Caco-2 (cell line): ENCODE results near the gene TMTC2. TPM values are rescaled to one million over a fixed set of nuclear protein-coding genes. Genes with fewer than 3 reads are reported as not detected.

ENCODE experiments used
- BruUV-seq: library from RNA; stranded (reverse); fragments of 400-500 nt; replicated peaks from 2 replicates; lab custom pipeline; 2021; lab: Mats Ljungman, UMichigan
- CTCF ChIA-PET: fragments of 300-600 bp; sonication (Branson Sonifier 250); formaldehyde crosslinking; loops from one replicate; lab custom pipeline; 2022; ENCODE audit warnings: antibody characterized with exemption; lab: Charles Lee
- POLR2A ChIA-PET: fragments of 300-600 bp; sonication (Branson Sonifier 250); formaldehyde crosslinking; loops from one replicate; lab custom pipeline; 2022; ENCODE audit warnings: antibody characterized with exemption; lab: Charles Lee
- DNase-seq, 2 experiments: peaks; one replicate each; pipeline versions ENCODE4 v3.0.0 to v3.0.0-alpha.2; 2020 to 2022
- H3K27me3 ChIP-seq: replicated peaks from 2 replicates; pipeline ENCODE4 v1.6.0; 2011; ENCODE audit warnings: low read length; ENCODE audit not compliant: control insufficient read depth, insufficient read depth
- H3K36me3 ChIP-seq: 2 replicates; pipeline ENCODE4 v1.5.1; 2011; ENCODE audit warnings: low read length; ENCODE audit not compliant: control insufficient read depth, insufficient read depth
- H3K4me1 ChIP-seq: fragments of 250-450 bp; sonication (Bioruptor Pico); 2 replicates; pipeline ENCODE4 v1.5.1; 2020; ENCODE audit warnings: mild to moderate bottlenecking
- H3K4me3 ChIP-seq: 2 replicates; pipeline ENCODE4 v1.5.1; 2011; ENCODE audit warnings: low read depth, mild to moderate bottlenecking, control low read depth, low read length
- H3K9me3 ChIP-seq: fragments of 250-450 bp; sonication (Bioruptor Pico); 2 replicates; pipeline ENCODE4 v1.5.1; 2020; ENCODE audit warnings: mild to moderate bottlenecking, moderate library complexity
- H3K27ac Mint-ChIP-seq: one replicate; pipeline ENCODE4 v1.8.0; 2022; ENCODE audit warnings: mixed read lengths; ENCODE audit not compliant: unreplicated experiment
- H3K27me3 Mint-ChIP-seq: one replicate; pipeline ENCODE4 v1.8.0; 2022; ENCODE audit warnings: mixed read lengths; ENCODE audit not compliant: insufficient read depth, unreplicated experiment
- H3K36me3 Mint-ChIP-seq: one replicate; pipeline ENCODE4 v1.8.0; 2022; ENCODE audit warnings: mild to moderate bottlenecking, mixed read lengths; ENCODE audit not compliant: insufficient read depth, unreplicated experiment
- H3K4me1 Mint-ChIP-seq: one replicate; pipeline ENCODE4 v1.8.0; 2022; ENCODE audit warnings: low read depth, mixed read lengths; ENCODE audit not compliant: unreplicated experiment
- H3K4me3 Mint-ChIP-seq: one replicate; pipeline ENCODE4 v1.8.0; 2022; ENCODE audit warnings: mild to moderate bottlenecking, moderate library complexity, mixed read lengths; ENCODE audit not compliant: unreplicated experiment
- H3K9me3 Mint-ChIP-seq: one replicate; pipeline ENCODE4 v1.8.0; 2022; ENCODE audit warnings: mixed read lengths; ENCODE audit not compliant: unreplicated experiment
- intact Hi-C: fragments of 100-400 bp; cut with micrococcal nuclease; formaldehyde crosslinking; loops from one replicate; pipeline ENCODE4 v1.10.0; 2022; ENCODE audit not compliant: unreplicated experiment
- total RNA-seq: library from RNA; stranded (reverse); gene quantifications from 2 replicates; pipeline ENCODE4 v1.2.3, GENCODE V29; 2022
- TF ChIP-seq, protein P1 (sequence below), 2 experiments: fragments of 200-600 bp in 1 of 2; IDR thresholded peaks; 1 replicate in 1 of 2; 2 replicates in 1 of 2; pipeline versions ENCODE4 v1.5.1 to v1.8.0; 2011 to 2022; ENCODE audit warnings: antibody characterized with exemption in 1 of 2, control low read depth in 1 of 2, inconsistent platforms in 1 of 2, low read depth in 1 of 2, low read length in 1 of 2, mild to moderate bottlenecking in 1 of 2, moderate library complexity in 1 of 2; ENCODE audit not compliant: insufficient read depth in 1 of 2, severe bottlenecking in 1 of 2, unreplicated experiment in 1 of 2

The TMTC2 gene
- total RNA-seq, 1 experiment from 2014 or later, result 2.2 TPM

- H3K9me3 Mint-ChIP-seq, result no peaks in the 10 kb centered on the region
- H3K4me3 Mint-ChIP-seq, result no peak overlapping the region
- no peaks in the 10 kb centered on the region for H3K27me3 Mint-ChIP-seq
- BruUV-seq, result no TSS peak
- H3K4me3 ChIP-seq, result no peak overlapping the region
- no peaks in the 10 kb centered on the region for H3K4me1 ChIP-seq
- H3K9me3 ChIP-seq, result no peaks in the 10 kb centered on the region
- H3K36me3 Mint-ChIP-seq, result no peaks in the 10 kb centered on the region
- CTCF ChIA-PET, result no interaction called here
- H3K27me3 ChIP-seq, result no peaks in the 10 kb centered on the region
- no peak for DNase-seq
- TF ChIP-seq, protein P1, sequence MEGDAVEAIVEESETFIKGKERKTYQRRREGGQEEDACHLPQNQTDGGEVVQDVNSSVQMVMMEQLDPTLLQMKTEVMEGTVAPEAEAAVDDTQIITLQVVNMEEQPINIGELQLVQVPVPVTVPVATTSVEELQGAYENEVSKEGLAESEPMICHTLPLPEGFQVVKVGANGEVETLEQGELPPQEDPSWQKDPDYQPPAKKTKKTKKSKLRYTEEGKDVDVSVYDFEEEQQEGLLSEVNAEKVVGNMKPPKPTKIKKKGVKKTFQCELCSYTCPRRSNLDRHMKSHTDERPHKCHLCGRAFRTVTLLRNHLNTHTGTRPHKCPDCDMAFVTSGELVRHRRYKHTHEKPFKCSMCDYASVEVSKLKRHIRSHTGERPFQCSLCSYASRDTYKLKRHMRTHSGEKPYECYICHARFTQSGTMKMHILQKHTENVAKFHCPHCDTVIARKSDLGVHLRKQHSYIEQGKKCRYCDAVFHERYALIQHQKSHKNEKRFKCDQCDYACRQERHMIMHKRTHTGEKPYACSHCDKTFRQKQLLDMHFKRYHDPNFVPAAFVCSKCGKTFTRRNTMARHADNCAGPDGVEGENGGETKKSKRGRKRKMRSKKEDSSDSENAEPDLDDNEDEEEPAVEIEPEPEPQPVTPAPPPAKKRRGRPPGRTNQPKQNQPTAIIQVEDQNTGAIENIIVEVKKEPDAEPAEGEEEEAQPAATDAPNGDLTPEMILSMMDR (IDR thresholded peaks at IDR 0.05; ENCODE audit: insufficient read depth in 1 of 2, low read depth in 1 of 2, low read length in 1 of 2, severe bottlenecking in 1 of 2, unreplicated experiment in 1 of 2), result no peak
- intact Hi-C loops, result no loop called here
- H3K27ac Mint-ChIP-seq, result no peak overlapping the region
- H3K4me1 Mint-ChIP-seq, result no peaks in the 10 kb centered on the region
- POLR2A ChIA-PET, result no interaction called here
- H3K36me3 ChIP-seq, result no peaks in the 10 kb centered on the region
Observed at GRCh38 chr12:82942521-82942920, 255.8 kb downstream of the TMTC2 start.

DNA sequence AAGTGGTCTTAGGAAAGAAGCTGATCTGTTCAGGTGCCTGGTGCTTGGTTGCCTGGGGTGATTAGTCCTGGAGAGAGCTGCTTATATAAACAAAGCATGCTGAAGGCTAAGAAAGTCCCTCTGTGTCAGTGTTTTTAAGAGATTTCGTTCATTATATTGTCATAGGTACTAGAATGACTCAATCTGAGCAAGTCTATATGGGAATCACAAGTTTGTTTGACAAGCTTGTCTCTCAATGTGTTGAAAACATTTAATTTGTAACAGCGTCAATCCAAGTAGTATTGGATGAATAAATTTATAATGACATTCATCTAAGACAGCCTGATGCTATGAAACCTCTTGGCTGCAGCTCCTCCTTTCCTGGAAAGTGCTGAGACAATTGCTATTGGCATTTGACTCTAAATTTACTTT, 256.3 kb downstream of the TMTC2 start:
- Histone ChIP-seq H3K4me1 (no peaks in the 10 kb centered on the region), H3K4me3 (no peak overlapping the region), H3K36me3 (no peaks in the 10 kb centered on the region), H3K27me3 (no peaks in the 10 kb centered on the region), H3K9me3 (no peaks in the 10 kb centered on the region)
- Mint-ChIP-seq H3K27me3 (no peaks in the 10 kb centered on the region), H3K4me1 (no peaks in the 10 kb centered on the region), H3K9me3 (no peaks in the 10 kb centered on the region), H3K4me3 (no peak overlapping the region), H3K36me3 (no peaks in the 10 kb centered on the region), H3K27ac (no peak overlapping the region)
- BruUV-seq, result no TSS peak
- no peak for DNase-seq
- CTCF ChIA-PET, result no interaction called here
- POLR2A ChIA-PET, result no interaction called here
- TF ChIP-seq, protein P1 (IDR thresholded peaks at IDR 0.05; ENCODE audit: insufficient read depth in 1 of 2, low read depth in 1 of 2, low read length in 1 of 2, severe bottlenecking in 1 of 2, unreplicated experiment in 1 of 2), result no peak
- intact Hi-C loops, result no loop called here

DNA sequence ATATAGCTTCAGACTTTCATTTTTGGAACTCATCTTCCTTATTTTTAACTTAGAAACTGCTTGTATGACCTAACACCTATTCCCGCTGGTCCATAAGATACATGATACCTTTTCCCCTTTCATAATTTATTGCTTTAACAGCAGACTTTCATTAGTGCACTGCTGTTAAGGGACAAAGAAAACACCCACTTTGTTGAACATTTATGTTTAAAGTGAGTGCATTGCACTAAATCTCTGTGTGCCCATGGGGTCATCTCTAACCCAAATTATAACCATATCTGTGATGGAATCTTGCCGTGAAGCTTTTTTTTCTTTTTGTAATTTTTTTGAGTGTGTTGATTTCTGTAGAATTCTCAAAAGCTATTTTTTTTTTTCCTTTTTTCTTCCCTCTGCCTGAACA, 261.8 kb downstream of the TMTC2 start:
- H3K4me3 Mint-ChIP-seq, result no peak overlapping the region
- H3K27me3 Mint-ChIP-seq, result no peaks in the 10 kb centered on the region
- no peak overlapping the region for H3K27ac Mint-ChIP-seq
- Histone ChIP-seq H3K4me3 (no peak overlapping the region), H3K27me3 (no peaks in the 10 kb centered on the region), H3K4me1 (no peaks in the 10 kb centered on the region), H3K36me3 (no peaks in the 10 kb centered on the region), H3K9me3 (no peaks in the 10 kb centered on the region)
- H3K36me3 Mint-ChIP-seq, result no peaks in the 10 kb centered on the region
- intact Hi-C loops, result no loop called here
- ChIA-PET POLR2A (no interaction called here), CTCF (no interaction called here)
- no peak for DNase-seq
- TF ChIP-seq, protein P1 (IDR thresholded peaks at IDR 0.05; ENCODE audit: insufficient read depth in 1 of 2, low read depth in 1 of 2, low read length in 1 of 2, severe bottlenecking in 1 of 2, unreplicated experiment in 1 of 2), result no peak
- H3K9me3 Mint-ChIP-seq, result no peaks in the 10 kb centered on the region
- no TSS peak for BruUV-seq
- H3K4me1 Mint-ChIP-seq, result no peaks in the 10 kb centered on the region
